HFF-Myc (cell line): ENCODE measurements around the gene REPIN1.

Experiments
- DNase-seq: peaks from one replicate; pipeline ENCODE4 v3.0.0-alpha.2; 2011; ENCODE audit warnings: low read depth; ENCODE audit errors: extremely low read depth
- H3K4me3 ChIP-seq: replicated peaks from 2 replicates; pipeline ENCODE4 v1.5.1; 2011; ENCODE audit warnings: low read depth, mild to moderate bottlenecking, control low read depth, low read length
- TF ChIP-seq, protein P1 (sequence below): IDR thresholded peaks from 2 replicates; pipeline ENCODE4 v1.5.1; 2012; ENCODE audit warnings: mild to moderate bottlenecking, low read depth, low read length, control low read depth; ENCODE audit errors: missing control alignments

REPIN1 gene

GRCh38 chr7:150363872-150364271 lies 4.8 kb upstream of the REPIN1 start:
- H3K4me3 ChIP-seq: no peak overlapping the region
- DNase-seq: no peak

DNA sequence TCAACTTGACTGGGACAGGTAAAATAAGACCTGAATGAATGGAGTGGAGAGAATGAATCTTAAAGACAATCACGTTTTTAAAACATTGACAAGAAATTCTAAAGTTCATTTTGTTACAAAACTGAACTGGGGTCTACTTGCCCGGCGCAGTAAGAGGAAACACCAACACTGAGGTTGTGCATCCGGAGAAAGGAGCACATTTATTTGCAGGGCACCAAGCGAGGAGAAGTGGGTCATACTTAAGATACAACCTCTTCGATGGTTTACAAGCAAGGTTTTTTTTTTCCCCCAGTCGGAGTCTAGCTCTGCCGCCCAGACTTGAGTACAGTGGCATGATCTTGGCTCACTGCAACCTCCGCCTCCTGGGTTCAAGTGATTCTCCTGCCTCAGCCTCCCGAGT lies 3.4 kb upstream of the REPIN1 start:
- H3K4me3 ChIP-seq: no peak overlapping the region
- no peak for DNase-seq
- TF ChIP-seq, protein P1, sequence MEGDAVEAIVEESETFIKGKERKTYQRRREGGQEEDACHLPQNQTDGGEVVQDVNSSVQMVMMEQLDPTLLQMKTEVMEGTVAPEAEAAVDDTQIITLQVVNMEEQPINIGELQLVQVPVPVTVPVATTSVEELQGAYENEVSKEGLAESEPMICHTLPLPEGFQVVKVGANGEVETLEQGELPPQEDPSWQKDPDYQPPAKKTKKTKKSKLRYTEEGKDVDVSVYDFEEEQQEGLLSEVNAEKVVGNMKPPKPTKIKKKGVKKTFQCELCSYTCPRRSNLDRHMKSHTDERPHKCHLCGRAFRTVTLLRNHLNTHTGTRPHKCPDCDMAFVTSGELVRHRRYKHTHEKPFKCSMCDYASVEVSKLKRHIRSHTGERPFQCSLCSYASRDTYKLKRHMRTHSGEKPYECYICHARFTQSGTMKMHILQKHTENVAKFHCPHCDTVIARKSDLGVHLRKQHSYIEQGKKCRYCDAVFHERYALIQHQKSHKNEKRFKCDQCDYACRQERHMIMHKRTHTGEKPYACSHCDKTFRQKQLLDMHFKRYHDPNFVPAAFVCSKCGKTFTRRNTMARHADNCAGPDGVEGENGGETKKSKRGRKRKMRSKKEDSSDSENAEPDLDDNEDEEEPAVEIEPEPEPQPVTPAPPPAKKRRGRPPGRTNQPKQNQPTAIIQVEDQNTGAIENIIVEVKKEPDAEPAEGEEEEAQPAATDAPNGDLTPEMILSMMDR: no peak

More at GRCh38 chr7:150363872-150364271, 4.8 kb upstream of the REPIN1 start:
- TF ChIP-seq, protein P1: no peak

- TF ChIP-seq, protein P1: no peak
- no peak overlapping the region for H3K4me3 ChIP-seq
- DNase-seq: no peak
Observed at GRCh38 chr7:150365673-150366398, 2.8 kb upstream of the REPIN1 start.

- peak overlapping the region; percentile 81 for H3K4me3 ChIP-seq
- no peak for DNase-seq
- TF ChIP-seq, protein P1: no peak
Observed at GRCh38 chr7:150367677-150368095, 936 bp upstream of the REPIN1 start.

DNA sequence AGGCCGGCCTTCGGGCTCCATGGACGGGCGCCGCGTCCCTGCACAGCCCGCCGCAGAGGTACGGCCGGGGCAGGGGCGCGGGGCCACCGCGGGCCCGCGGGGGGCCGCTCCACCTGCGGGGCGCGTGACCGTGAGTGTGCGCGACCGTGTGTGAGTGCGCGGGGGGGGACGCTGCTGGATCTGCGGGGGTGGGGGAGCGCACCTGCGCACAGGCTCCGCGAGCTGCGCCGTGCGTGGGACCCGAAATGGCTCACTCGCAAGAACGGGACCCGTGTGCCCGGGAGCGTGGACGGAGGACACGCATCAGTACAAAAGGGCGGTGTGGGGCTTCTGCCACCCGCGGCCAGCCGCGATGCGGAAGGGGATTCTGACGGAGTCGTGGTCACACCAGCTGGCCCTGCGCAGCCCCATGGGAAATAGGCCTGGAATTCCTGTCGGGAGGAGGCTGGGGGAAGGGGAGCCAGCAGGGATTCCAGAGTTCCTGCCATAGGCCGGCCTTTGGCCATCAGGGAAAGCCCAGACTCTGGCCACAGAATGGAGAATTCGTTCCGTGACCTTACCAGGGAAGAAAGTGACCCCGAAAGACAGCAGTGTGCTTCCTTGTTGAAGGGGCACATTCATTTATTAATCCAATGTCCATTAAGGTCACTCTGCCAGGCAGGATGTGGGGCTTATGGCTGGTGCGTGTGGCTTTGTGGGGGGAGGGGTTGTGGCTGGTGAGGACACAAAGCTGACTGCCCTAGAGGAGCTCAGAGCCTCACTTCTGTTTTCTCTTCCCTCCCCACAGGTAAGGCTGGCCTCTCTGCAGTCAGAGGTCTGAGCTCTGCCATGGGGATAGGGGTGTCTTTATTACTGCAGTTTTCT lies 494 bp downstream of the REPIN1 start:
- TF ChIP-seq, protein P1: no peak
- no peak for DNase-seq
- H3K4me3 ChIP-seq: peak overlapping the region; percentile 81

DNA sequence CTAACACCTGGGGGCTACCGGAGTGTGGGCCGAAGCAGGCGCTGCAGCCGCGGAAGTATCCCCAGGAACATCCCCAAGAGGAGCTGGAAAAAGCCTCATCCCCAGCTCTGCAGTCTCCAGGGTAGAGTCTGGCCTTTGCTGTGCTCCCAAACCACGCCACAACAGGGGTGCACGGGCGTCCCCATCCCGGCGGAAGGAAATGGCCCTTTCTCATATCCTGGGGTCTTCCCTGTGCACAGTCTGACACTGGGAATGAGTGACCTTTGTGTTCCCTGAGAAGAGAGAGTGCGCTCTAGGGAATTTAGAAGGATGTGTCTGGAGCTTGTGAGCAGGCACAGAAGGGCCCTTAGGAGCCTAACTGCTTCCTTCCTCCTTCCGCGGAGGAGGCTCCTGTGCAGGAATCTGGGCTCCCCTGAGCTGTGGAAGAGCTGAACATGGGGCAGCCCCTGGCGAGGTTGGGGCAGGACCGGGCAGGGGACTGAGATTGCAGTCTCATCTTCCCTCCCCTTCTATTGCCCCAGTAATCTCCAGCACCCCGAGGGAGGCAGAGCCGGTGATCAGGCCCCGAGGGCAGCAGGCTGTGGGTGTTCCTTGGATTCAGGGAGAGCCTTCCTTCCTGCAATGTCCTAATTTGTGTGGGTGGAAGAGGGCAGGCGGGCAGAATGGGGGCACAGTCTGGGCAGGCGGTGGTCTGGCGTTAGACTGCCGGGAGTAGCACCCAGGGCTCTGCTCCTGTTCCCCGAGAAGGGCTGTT lies 1.3 kb downstream of the REPIN1 start:
- peak overlapping the region; percentile 81 for H3K4me3 ChIP-seq
- no peak for DNase-seq
- TF ChIP-seq, protein P1: no peak
